GM21723 (cell line): Measurements from ENCODE around the gene DNAJB8.

ENCODE experiments used
- ATAC-seq: cut with Tn5 transposase; IDR thresholded peaks from one replicate; pipeline ENCODE4 v1.9.1; 2021; ENCODE audit warnings: mild to moderate bottlenecking, moderate library complexity; ENCODE audit not compliant: unreplicated experiment

Gene DNAJB8

GRCh38 chr3:128413413-128414205 lies 53.1 kb downstream of the DNAJB8 start:
- ATAC-seq = no peak

DNA sequence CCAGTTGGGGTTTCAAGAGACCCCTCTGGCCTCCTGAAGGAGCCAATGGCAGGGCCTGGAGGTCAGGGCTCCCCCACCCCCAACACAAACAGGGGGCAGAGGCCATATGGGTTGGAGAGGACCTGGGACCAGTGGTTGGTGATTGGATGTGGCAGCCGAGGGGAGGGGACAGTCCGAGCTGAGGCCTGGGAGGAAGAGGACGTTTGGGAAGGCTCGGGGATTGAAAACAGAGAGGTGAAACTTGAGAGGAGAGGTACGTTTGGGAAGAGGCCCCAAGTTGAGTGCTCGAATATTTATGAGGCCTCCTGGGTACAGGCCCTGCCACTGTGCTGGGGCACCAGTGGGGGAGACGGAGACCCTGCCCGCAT lies 53.7 kb downstream of the DNAJB8 start:
- no peak for ATAC-seq
